Neuronal stem cell (in vitro differentiated cells): ENCODE results near the gene PTPRR.

ENCODE experiments used
- DNase-seq: peaks from one replicate; pipeline ENCODE4 v3.0.0-alpha.2; 2013; ENCODE audit warnings: low spot score
- H2AFZ ChIP-seq: one replicate; pipeline ENCODE4 v1.6.1; 2013; ENCODE audit warnings: mild to moderate bottlenecking, low read length, inconsistent platforms
- H2AK5ac ChIP-seq: 2 replicates; pipeline ENCODE4 v1.6.1; 2013; ENCODE audit warnings: low read depth, mild to moderate bottlenecking, inconsistent platforms, low read length, moderate library complexity, mixed read lengths
- H2BK120ac ChIP-seq: 2 replicates; pipeline ENCODE4 v1.6.1; 2013; ENCODE audit warnings: low read depth, mild to moderate bottlenecking, inconsistent platforms, low read length, moderate library complexity, mixed read lengths
- H2BK12ac ChIP-seq: one replicate; pipeline ENCODE4 v1.6.1; 2013; ENCODE audit warnings: low read length, inconsistent platforms
- H2BK15ac ChIP-seq: 2 replicates; pipeline ENCODE4 v1.6.1; 2013; ENCODE audit warnings: mild to moderate bottlenecking, low read length, inconsistent platforms, mixed read lengths
- H2BK5ac ChIP-seq: one replicate; pipeline ENCODE4 v1.6.1; 2013; ENCODE audit warnings: inconsistent platforms, mild to moderate bottlenecking, low read length, moderate library complexity
- H3K14ac ChIP-seq: one replicate; pipeline ENCODE4 v1.6.1; 2013; ENCODE audit warnings: low read length, inconsistent platforms
- H3K18ac ChIP-seq: 2 replicates; pipeline ENCODE4 v1.6.1; 2013; ENCODE audit warnings: low read length, inconsistent platforms
- H3K23ac ChIP-seq: 2 replicates; pipeline ENCODE4 v1.6.1; 2013; ENCODE audit warnings: low read depth, mild to moderate bottlenecking, mixed read lengths, low read length, inconsistent platforms; ENCODE audit not compliant: poor library complexity
- H3K27ac ChIP-seq: replicated peaks from 3 replicates; pipeline ENCODE4 v1.5.1; 2013; ENCODE audit warnings: low read length, inconsistent platforms
- H3K27me3 ChIP-seq, 3 experiments: 2 replicates each; pipeline ENCODE4 v1.6.1; 2013; ENCODE audit warnings: low read length in 3 of 3, mild to moderate bottlenecking in 2 of 3, inconsistent platforms in 1 of 3, low read depth in 1 of 3, mixed read lengths in 1 of 3, moderate library complexity in 1 of 3; ENCODE audit not compliant: control insufficient read depth in 3 of 3, insufficient read depth in 3 of 3
- H3K36me3 ChIP-seq, 2 donors: replicated peaks in 1 of 2; 2 replicates each; pipeline ENCODE4 v1.6.1; 2013; ENCODE audit warnings: low read length in 2 of 2; ENCODE audit not compliant: control insufficient read depth in 2 of 2, insufficient read depth in 2 of 2
- H3K4ac ChIP-seq: 2 replicates; pipeline ENCODE4 v1.6.1; 2013; ENCODE audit warnings: inconsistent platforms, mild to moderate bottlenecking, low read length, moderate library complexity
- H3K4me1 ChIP-seq, 2 donors: 1 replicate in 1 of 2; 2 replicates in 1 of 2; pipeline ENCODE4 v1.6.1; 2013; ENCODE audit warnings: low read length in 2 of 2, low read depth in 1 of 2; ENCODE audit not compliant: control insufficient read depth in 2 of 2, insufficient read depth in 1 of 2
- H3K4me2 ChIP-seq: one replicate; pipeline ENCODE4 v1.6.1; 2013; ENCODE audit warnings: mild to moderate bottlenecking, low read length, inconsistent platforms; ENCODE audit not compliant: insufficient read depth, poor library complexity, severe bottlenecking
- H3K4me3 ChIP-seq, 2 donors: 2 replicates each; pipeline ENCODE4 v1.5.1; 2013; ENCODE audit warnings: low read length in 2 of 2, mild to moderate bottlenecking in 2 of 2, inconsistent platforms in 1 of 2, moderate library complexity in 1 of 2
- H3K79me1 ChIP-seq: one replicate; pipeline ENCODE4 v1.6.1; 2013; ENCODE audit warnings: low read depth, mild to moderate bottlenecking, inconsistent platforms, low read length, moderate library complexity
- H3K9ac ChIP-seq: one replicate; pipeline ENCODE4 v1.6.1; 2013; ENCODE audit warnings: mild to moderate bottlenecking, low read depth, low read length, inconsistent platforms; ENCODE audit not compliant: poor library complexity
- H3K9me3 ChIP-seq, 2 donors: replicated peaks in 1 of 2; 2 replicates each; pipeline versions ENCODE3 to v1.6.1; 2013; ENCODE audit warnings: low read length in 2 of 2, mild to moderate bottlenecking in 2 of 2, inconsistent platforms in 1 of 2, low read depth in 1 of 2, mixed read lengths in 1 of 2, moderate library complexity in 1 of 2; ENCODE audit not compliant: control insufficient read depth in 2 of 2, insufficient read depth in 1 of 2
- H4K8ac ChIP-seq: one replicate; pipeline ENCODE4 v1.6.1; 2013; ENCODE audit warnings: low read depth, mild to moderate bottlenecking, inconsistent platforms, low read length, moderate library complexity
- H4K91ac ChIP-seq: one replicate; pipeline ENCODE4 v1.6.1; 2013; ENCODE audit warnings: low read length, low read depth, mild to moderate bottlenecking, inconsistent platforms; ENCODE audit not compliant: poor library complexity
- WGBS, 2 donors: extraction: QIAGEN DNeasy Blood & Tissue Kit; methylation state at CpG; one replicate each; pipeline ENCODE4 v1.1.7; 2013; ENCODE audit warnings: missing lambda C conversion rate in 2 of 2, mixed read lengths in 1 of 2; ENCODE audit not compliant: insufficient read length in 2 of 2, insufficient replicate concordance in 1 of 2; ENCODE audit errors: extremely low coverage in 2 of 2; 5-methylcytosine and 5-hydroxymethylcytosine counted together

The PTPRR gene

DNA sequence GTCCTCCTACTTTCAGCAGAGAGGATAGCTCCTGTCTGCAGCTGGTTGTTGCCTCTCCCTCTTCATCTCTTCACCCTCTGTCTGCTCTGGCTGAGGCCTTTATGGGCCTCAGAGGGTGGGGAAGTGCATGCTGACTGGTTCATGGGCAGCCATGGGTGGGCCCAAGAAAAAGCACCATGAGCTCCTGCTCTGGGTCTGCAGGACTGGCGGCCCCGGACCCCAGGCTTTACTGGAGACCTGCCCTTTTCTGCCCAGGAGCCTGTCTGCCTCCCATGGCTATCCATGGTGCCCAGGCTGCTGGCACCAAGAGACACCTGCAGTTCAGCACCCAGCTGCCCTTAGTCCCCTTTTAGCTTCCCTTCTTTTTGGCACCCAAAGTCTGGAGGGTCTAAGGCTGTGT, 137.1 kb downstream of the PTPRR start:
- no peak overlapping the region for H3K4me3 ChIP-seq
- no CpG with 5 or more reads among the region's 2 CpGs for WGBS, 2 donors
- no peaks in the 10 kb centered on the region for H3K36me3 ChIP-seq
- no peak overlapping the region for H4K91ac ChIP-seq
- H3K79me1 ChIP-seq, result no peaks in the 10 kb centered on the region
- DNase-seq, result no peak
- no peaks in the 10 kb centered on the region for H3K27me3 ChIP-seq
- no peak overlapping the region for H3K23ac ChIP-seq
- no peak overlapping the region for H3K27ac ChIP-seq
- H2BK15ac ChIP-seq, result no peak overlapping the region
- no peak overlapping the region for H3K9ac ChIP-seq
- H2AFZ ChIP-seq, result no peak overlapping the region
- no peak overlapping the region for H2AK5ac ChIP-seq
- no peak overlapping the region for H2BK120ac ChIP-seq
- no peak overlapping the region for H2BK12ac ChIP-seq
- H3K4me2 ChIP-seq, result no peak overlapping the region
- no peak overlapping the region for H3K18ac ChIP-seq
- no peak overlapping the region for H4K8ac ChIP-seq
- H3K9me3 ChIP-seq, result no peaks in the 10 kb centered on the region
- no peak overlapping the region for H3K14ac ChIP-seq
- no peak overlapping the region for H3K4ac ChIP-seq
- no peaks in the 10 kb centered on the region for H3K4me1 ChIP-seq
- H2BK5ac ChIP-seq, result no peak overlapping the region

DNA sequence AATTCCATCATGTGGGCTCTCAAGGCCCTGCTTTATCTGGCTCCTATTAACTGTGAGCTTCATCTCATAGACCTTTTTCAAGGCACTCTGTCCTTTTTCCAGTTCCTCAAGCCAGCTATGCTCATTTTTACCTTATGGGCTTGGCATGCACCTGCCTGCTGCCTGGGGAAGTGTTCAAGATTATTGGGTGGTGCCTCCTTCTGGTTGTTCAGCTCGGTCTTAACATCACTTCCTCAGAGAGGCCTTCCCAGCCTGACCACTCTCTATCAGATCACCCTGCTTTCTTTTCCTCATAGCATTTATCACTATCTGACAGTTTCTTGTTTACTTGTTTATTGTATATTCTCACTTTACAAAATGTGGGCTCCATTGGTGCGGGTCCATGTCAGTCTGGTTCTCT, 141.3 kb downstream of the PTPRR start:
- Histone ChIP-seq H2AK5ac (no peak overlapping the region), H3K9ac (no peak overlapping the region), H3K9me3 (no peaks in the 10 kb centered on the region), H2BK15ac (no peak overlapping the region), H3K4ac (no peak overlapping the region), H3K79me1 (no peaks in the 10 kb centered on the region), H3K23ac (no peak overlapping the region), H2BK12ac (no peak overlapping the region), H3K27me3 (no peaks in the 10 kb centered on the region), H2AFZ (no peak overlapping the region), H3K4me2 (no peak overlapping the region), H2BK5ac (no peak overlapping the region), H3K4me3 (no peak overlapping the region), H4K8ac (no peak overlapping the region), H2BK120ac (no peak overlapping the region), H3K36me3 (no peaks in the 10 kb centered on the region), H3K18ac (no peak overlapping the region), H3K4me1 (no peaks in the 10 kb centered on the region), H3K14ac (no peak overlapping the region), H4K91ac (no peak overlapping the region), H3K27ac (no peak overlapping the region)
- DNase-seq, result no peak
- WGBS, 2 donors, result no CpG with 5 or more reads among the region's 2 CpGs

DNA sequence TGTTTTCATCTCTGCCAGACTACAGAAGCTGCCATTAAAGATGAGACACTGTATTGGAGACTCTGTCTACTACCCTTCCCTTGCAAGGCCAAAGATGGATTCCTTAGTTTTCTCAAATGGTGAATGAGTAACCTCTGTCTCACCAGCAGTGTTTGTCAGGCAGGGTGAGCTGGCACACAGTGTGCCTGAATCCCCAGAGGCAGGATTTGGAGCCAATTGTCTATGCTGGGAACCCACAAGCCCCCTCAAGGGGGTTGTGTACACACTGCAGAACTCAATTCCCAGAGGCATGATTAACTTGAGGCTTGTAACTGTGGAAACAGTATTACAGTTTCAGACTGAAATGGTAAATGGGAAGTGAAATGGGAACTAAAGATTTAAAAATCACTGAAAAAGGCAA, 146.5 kb downstream of the PTPRR start:
- no peak for DNase-seq
- H3K4me3 ChIP-seq, result no peak overlapping the region
- no peak overlapping the region for H3K4me2 ChIP-seq

DNA sequence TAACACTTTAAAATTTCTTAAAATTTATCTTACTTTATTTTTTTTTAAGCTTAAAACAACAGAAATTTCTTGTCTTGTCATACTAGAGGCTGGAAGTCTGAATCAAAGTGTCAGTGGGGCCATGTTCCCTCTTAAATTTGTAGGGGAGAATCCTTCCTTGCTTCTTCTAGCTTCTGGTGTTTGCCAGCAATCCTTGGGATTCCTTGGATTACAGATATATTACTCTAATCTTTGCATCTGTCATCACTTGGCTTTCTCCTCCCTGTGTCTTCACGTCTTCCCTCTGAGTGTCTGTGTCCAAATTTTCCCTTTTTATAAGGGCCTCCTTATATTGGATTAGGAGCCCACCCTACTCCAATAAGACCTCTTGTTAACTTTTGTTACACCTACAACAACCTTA, 147.7 kb downstream of the PTPRR start:
- Histone ChIP-seq H3K4me2 (no peak overlapping the region), H3K27ac (no peak overlapping the region), H2BK5ac (no peak overlapping the region), H3K9ac (no peak overlapping the region), H2AK5ac (no peak overlapping the region), H3K4me3 (no peak overlapping the region), H2BK12ac (no peak overlapping the region), H3K36me3 (no peaks in the 10 kb centered on the region), H2AFZ (no peak overlapping the region), H3K4me1 (no peaks in the 10 kb centered on the region), H3K23ac (no peak overlapping the region), H3K18ac (no peak overlapping the region), H3K14ac (no peak overlapping the region), H3K4ac (no peak overlapping the region), H3K27me3 (no peaks in the 10 kb centered on the region), H2BK120ac (no peak overlapping the region), H3K79me1 (no peaks in the 10 kb centered on the region), H4K91ac (no peak overlapping the region), H4K8ac (no peak overlapping the region), H2BK15ac (no peak overlapping the region), H3K9me3 (no peaks in the 10 kb centered on the region)
- no CpG with 5 or more reads among the region's 1 CpG for WGBS, 2 donors
- DNase-seq, result no peak

More for the DNA sequence above, 146.5 kb downstream of the PTPRR start:
- Histone ChIP-seq H3K27me3 (no peaks in the 10 kb centered on the region), H2BK120ac (no peak overlapping the region), H3K9me3 (no peaks in the 10 kb centered on the region), H3K79me1 (no peaks in the 10 kb centered on the region), H2AFZ (no peak overlapping the region), H4K8ac (no peak overlapping the region), H2BK5ac (no peak overlapping the region), H3K4me1 (no peaks in the 10 kb centered on the region), H2BK12ac (no peak overlapping the region), H2BK15ac (no peak overlapping the region), H3K9ac (no peak overlapping the region), H3K14ac (no peak overlapping the region), H2AK5ac (no peak overlapping the region), H4K91ac (no peak overlapping the region), H3K23ac (no peak overlapping the region), H3K27ac (no peak overlapping the region), H3K4ac (no peak overlapping the region), H3K36me3 (no peaks in the 10 kb centered on the region), H3K18ac (no peak overlapping the region)
